ENCODE measurements around the gene PLD1.
"Not testable (repeated sequence)": the region's sequence is repeated elsewhere in the genome, so short reads cannot be mapped to it uniquely, and the experiment has no call there.

PLD1 gene

DNA sequence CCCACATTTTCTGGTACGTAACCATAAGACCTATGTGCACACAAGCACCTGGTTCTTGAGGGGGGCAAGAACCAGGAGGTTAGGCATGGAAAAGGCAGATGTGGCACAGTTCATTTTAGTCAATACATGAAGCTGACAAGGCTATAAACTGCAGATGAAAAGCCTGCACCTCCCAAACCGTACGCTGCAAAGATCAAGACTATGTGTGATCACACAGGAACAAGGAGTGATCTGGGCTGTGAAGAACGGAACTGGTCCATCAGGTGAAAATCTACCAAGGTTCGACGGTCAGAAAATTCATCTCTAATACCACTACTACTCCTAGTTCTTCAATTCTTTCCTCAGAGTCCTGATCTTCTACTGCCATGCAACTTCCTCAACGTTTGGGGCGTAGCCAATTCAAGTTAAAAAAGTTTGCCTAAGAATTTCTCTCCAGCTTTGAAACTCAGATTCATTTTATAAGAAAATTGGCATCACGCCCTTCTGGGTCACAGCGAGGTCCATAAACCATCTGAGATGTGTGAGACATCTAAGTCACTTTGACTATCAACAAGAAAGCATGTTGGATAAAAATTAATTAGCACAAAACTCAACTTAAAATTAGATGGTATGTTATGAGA lies 41.9 kb downstream of the PLD1 start:
- DNase-seq = no peak

GRCh38 chr3:171765511-171765887 lies 44.8 kb downstream of the PLD1 start:
- no peak for DNase-seq

DNA sequence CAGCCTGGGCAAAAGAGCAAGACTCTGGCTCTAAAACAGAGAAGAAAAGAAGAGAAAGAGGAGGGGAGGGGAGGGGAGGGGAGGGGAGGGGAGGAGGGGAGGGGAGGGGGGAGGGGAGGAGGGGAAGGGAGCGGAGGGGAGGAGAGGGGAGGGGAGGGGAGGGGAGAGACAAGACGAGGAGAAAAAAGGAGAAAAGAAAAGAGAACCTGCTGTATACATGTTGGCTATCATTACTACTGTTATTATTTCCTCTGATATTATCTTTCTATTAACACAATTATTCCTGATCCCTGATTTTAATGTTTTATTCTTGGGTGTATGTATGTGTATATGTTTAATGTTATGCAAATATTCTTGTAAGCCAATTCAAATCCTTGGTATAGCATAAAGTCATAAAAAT lies 46.9 kb downstream of the PLD1 start:
- DNase-seq = no peak

DNA sequence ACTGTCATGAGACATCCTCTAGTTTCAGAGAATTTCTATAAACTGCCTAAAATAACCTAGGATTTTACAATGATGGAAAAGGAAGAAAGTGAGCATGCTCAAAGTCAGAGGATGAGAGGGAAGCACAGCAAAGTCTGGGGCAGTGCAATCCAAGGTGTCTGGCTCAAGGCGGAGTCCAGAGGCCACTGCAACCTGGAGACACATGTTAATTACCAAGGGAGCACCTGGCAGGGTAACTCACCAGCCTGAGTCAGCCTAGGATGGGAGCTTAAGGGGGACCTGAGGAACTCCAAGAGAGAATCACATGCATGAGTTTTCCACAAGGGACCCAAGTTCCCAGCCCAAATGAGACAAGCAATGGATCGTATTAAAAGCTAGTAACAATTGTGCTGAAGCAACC lies 49.8 kb downstream of the PLD1 start:
- DNase-seq = no peak

DNA sequence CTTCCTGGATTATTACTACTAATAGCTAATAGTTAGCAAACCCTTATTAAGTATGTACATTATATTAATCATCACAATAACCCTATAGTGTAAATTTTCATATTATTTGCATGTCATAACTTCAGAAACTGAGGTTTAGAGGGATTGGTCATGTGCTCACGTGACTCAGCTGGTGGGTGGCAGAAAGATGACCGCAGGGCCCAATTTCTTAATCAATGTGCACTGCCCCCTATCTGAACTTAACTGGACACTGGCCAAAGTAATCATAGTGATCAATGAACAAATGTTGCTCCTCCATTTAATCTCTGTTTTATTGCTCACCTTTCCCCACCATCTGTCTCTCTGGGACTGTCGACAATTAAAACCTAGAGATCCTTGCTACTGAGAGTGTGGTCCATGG lies 52.2 kb downstream of the PLD1 start:
- DNase-seq = no peak

- no peak for DNase-seq
Observed at GRCh38 chr3:171757361-171758034, 52.8 kb downstream of the PLD1 start.

- no peak for DNase-seq
Observed at GRCh38 chr3:171755656-171756055, 54.6 kb downstream of the PLD1 start.

- DNase-seq = no peak
Observed at GRCh38 chr3:171755015-171755589, 55.2 kb downstream of the PLD1 start.

GRCh38 chr3:171753665-171754408 lies 56.4 kb downstream of the PLD1 start:
- DNase-seq = no peak

DNA sequence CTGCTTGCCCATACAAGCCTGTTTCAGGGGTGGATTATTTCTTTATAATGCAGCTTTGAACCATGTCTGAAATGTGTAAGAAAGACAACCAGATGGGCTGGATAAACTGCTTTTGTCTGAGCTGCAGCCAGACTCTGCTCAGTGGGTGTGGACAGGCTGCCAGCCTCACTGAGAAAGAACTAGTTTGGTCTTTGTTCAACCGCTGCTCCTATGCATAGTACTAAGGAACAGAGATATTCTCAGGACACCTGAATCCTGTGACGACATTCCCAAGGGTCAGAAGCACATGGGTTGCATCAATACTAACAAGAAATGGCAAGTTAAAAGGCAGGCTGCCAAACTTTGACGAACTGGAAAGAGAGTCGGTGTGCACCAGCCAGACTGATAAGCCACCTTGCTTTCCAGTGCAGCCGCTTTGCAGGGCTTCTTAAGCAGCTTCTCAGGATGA lies 57.2 kb downstream of the PLD1 start:
- no peak for DNase-seq

GRCh38 chr3:171752329-171752728 lies 58.0 kb downstream of the PLD1 start:
- DNase-seq = no peak

DNA sequence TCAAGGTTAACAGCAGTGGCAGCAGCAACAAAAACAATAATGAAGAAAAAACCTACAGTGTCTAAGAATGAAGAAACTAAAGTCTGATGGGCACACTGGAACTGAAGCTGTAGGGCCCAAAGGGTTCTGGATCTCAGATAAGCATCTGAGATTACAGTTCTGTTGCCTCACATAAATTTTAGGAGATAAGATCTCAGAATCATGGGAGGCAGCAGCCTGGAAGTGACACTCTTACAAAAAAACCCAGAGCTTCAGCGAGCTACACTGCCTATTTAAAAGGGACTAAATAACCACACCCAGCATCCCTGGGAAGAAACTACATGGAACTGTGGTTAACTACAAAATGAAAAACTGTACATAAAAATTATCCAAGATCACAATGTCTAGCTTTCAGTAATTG lies 61.2 kb downstream of the PLD1 start:
- no peak for DNase-seq

DNA sequence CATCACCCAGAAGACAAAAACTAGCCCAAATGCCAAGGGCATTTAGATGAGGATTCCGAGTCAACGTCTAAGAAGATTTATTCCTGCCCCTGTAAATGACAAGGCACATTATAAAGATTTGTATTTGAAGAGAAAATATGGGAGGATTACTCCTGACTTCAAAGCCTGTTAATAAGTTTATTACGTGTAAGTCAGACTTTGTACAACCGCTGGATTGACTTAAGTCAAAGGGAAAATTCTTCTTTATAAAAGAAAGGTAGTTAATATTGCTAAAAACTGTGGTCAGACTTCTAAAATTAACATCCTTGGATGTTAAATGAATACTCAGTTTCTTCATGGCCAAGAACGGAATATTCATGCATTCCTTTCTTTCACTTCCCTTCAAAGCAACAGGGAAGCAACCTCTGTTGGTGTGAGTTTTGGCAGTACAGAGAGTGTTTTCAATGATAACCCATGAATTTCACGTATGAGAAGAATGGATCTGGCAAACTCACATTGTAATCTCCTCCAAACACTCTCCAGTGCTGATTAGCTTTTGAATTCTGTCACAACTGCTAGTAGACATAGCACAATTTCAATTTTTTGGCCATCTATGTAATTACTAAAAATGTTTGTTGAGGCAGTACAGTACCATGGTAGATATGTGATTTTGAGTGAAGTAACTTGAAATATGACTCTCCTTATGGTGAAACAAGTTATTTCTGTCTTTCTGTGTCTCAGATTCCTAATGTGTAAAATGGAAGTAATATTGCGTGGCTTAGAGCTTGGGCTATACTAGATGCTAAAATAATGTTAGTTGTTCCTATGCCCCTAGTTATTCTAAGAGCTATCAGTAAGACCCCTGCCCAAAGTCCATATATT lies 62.0 kb downstream of the PLD1 start:
- no peak for DNase-seq

DNA sequence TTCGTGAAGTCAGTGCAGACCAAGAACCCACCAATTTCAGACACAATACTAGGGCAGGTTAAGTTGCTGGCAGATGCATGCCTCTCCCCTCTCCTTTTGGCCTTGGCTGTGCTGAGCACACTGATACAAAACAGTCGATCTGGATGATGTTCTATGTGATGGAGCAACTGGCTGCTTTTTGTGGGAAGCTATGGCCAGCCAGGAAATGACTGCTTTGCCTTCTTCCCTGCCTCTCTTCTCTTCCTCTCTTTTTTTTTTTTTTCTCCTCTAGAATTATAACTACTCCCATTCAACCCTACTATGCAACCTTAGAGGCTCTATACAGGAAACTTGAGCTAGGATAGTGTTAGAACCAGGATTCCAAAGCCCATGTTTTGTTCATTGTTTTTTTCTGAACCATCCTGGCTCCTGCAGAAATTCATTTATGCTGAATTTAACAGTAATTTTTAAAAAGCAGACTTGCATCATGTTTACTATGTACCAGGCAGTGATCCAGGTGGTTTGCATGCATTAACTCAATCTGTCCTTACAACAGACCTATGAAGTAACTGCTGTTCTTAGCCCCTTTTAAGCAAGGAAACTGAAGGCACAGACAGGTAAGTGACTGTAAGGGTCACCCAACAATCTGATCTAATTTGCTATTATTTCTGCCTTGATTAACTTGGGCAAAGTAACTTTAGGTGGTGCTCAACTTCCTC lies 62.9 kb downstream of the PLD1 start:
- no peak for DNase-seq

- DNase-seq = not testable (repeated sequence)
Observed at GRCh38 chr3:171746320-171747222, 63.7 kb downstream of the PLD1 start.

GRCh38 chr3:171745577-171746319 lies 64.5 kb downstream of the PLD1 start:
- DNase-seq = no peak

DNA sequence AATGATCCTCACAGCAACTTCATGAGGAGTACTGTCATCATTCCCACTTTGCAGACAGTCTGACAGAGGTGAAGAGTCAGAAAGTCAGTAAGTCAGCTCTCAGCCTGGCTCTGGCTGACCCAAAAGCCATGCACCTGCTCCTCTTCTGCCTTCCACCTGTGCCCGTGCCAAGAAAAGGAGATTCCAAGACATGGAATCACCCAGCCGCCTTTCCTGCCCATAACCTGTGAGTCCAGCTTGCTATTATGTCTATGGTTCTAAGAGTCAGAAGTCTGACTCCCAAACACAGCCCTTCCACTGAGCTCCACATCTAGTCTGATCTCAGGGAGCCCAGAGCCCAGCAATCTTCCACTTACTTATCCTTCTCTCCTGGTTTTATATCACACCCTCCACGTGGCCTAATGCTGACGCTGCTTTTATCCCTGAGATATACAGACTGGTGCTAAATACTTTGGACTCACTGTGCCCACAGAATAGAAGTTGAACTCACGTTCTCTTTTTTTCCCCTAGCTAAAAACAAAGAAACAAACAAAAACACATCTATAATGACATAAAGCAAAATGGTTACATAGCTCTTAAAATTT lies 66.0 kb downstream of the PLD1 start:
- DNase-seq = no peak

- DNase-seq = no peak
Observed at GRCh38 chr3:171743327-171744157, 66.7 kb downstream of the PLD1 start.

DNA sequence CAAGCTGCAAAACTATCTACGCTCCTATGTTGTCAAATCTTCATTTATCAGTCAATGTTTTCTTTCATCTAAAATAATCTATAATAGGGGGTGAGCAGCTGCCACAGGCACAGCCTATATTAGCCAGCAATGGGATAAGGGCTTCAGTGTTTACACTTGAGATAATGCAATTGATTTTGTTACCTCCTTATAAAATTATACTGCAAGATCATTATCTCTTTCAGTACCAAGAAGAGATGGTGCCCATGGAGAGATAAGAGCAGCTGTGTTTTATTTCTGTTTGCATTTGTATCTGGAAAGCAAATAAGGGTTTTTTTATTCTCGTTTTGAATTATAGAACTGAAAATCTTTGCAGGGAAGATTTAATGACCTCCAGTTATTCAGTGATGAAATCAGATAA lies 68.9 kb downstream of the PLD1 start:
- no peak for DNase-seq

All from NCI-H524 treated with DMSO at 0.1 percent for 48 hours (cell line).